Occipital lobe (tissue), 2 donors: ENCODE results near the gene MED25. TPM values are rescaled to one million over a fixed set of nuclear protein-coding genes. Genes with fewer than 3 reads are reported as not detected.

Experiments
- small RNA-seq: library from RNA; depleted of rRNA; stranded (forward); fragments of <200 nt; gene quantifications from one replicate; pipeline ENCODE3, GENCODE V24; 2014
- total RNA-seq: library from RNA; depleted of rRNA; stranded (reverse); fragments of >200 nt; gene quantifications from one replicate; pipeline ENCODE4 v1.2.3, GENCODE V29; 2014

MED25 gene
- total RNA-seq, 1 donor from 2014 or later: 12.8 TPM

Small RNAs within 50 kb of the gene (small RNA-seq; reads per million reads assigned to genes)
- not detected for gene MIR4749
- gene MIR6799: not detected

Other genes with a start within 250 kb of the MED25 start
- gene NOSIP, start 237.7 kb upstream of the MED25 start, total RNA-seq: 22.8 TPM
- 0.31 TPM for gene PRRG2, start 237.0 kb upstream of the MED25 start, total RNA-seq
- 2.5 TPM for gene PRR12, start 227.1 kb upstream of the MED25 start, total RNA-seq
- gene RRAS, start 178.1 kb upstream of the MED25 start, total RNA-seq: 1.1 TPM
- gene SCAF1, start 176.1 kb upstream of the MED25 start, total RNA-seq: 11.5 TPM
- gene IRF3, start 152.4 kb upstream of the MED25 start, total RNA-seq: 8.1 TPM
- not detected for gene BCL2L12, start 152.4 kb upstream of the MED25 start, total RNA-seq
- 177 TPM for gene PRMT1, start 141.0 kb upstream of the MED25 start, total RNA-seq
- 0.78 TPM for gene ADM5, start 128.7 kb upstream of the MED25 start, total RNA-seq
- gene CPT1C, start 127.2 kb upstream of the MED25 start, total RNA-seq: 42.1 TPM
- 0.31 TPM for gene TSKS, start 55.0 kb upstream of the MED25 start, total RNA-seq
- 49.0 TPM for gene AP2A1, start 51.3 kb upstream of the MED25 start, total RNA-seq
- gene FUZ, start 5.0 kb upstream of the MED25 start, total RNA-seq: 21.7 TPM
- gene PTOV1, start 32.9 kb downstream of the MED25 start, total RNA-seq: 99.2 TPM
- gene PNKP, start 49.3 kb downstream of the MED25 start, total RNA-seq: 24.0 TPM
- 3.9 TPM for gene AKT1S1, start 59.1 kb downstream of the MED25 start, total RNA-seq
- gene TBC1D17, start 59.4 kb downstream of the MED25 start, total RNA-seq: 6.1 TPM
- gene IL4I1, start 78.6 kb downstream of the MED25 start, total RNA-seq: not detected
- gene ATF5, start 110.9 kb downstream of the MED25 start, total RNA-seq: 8.6 TPM
- 23.9 TPM for gene NUP62, start 111.2 kb downstream of the MED25 start, total RNA-seq
- gene SIGLEC11, start 142.9 kb downstream of the MED25 start, total RNA-seq: 0.31 TPM
- gene VRK3, start 207.1 kb downstream of the MED25 start, total RNA-seq: 18.4 TPM
- 11.5 TPM for gene ZNF473, start 207.7 kb downstream of the MED25 start, total RNA-seq